Memory B cell (primary cell): ENCODE results near the gene PRKAR1B.

ENCODE experiments used
- ATAC-seq: fragments of 150-1000 bp; cut with Tn5 transposase; 2 replicates; pipeline ENCODE4 v1.10.0; 2021; ENCODE audit warnings: low read depth, mild to moderate bottlenecking, moderate library complexity
- DNase-seq, 2 donors: peaks; one replicate each; pipeline ENCODE4 v3.0.0; 2022; ENCODE audit warnings: low spot score in 2 of 2
- H3K27ac Mint-ChIP-seq: one replicate; pipeline ENCODE4 v1.8.0; 2022; ENCODE audit warnings: mild to moderate bottlenecking, moderate library complexity, mixed read lengths
- H3K27me3 Mint-ChIP-seq: one replicate; pipeline ENCODE4 v1.8.0; 2022; ENCODE audit warnings: mixed read lengths
- H3K36me3 Mint-ChIP-seq: one replicate; pipeline ENCODE4 v1.8.0; 2022; ENCODE audit warnings: mild to moderate bottlenecking, mixed read lengths
- H3K4me1 Mint-ChIP-seq: one replicate; pipeline ENCODE4 v1.8.0; 2022; ENCODE audit warnings: mixed read lengths
- H3K4me3 Mint-ChIP-seq: one replicate; pipeline ENCODE4 v1.8.0; 2022; ENCODE audit warnings: mild to moderate bottlenecking, moderate library complexity, mixed read lengths
- H3K9me3 Mint-ChIP-seq: one replicate; pipeline ENCODE4 v1.8.0; 2022; ENCODE audit warnings: mixed read lengths

The PRKAR1B gene

DNA sequence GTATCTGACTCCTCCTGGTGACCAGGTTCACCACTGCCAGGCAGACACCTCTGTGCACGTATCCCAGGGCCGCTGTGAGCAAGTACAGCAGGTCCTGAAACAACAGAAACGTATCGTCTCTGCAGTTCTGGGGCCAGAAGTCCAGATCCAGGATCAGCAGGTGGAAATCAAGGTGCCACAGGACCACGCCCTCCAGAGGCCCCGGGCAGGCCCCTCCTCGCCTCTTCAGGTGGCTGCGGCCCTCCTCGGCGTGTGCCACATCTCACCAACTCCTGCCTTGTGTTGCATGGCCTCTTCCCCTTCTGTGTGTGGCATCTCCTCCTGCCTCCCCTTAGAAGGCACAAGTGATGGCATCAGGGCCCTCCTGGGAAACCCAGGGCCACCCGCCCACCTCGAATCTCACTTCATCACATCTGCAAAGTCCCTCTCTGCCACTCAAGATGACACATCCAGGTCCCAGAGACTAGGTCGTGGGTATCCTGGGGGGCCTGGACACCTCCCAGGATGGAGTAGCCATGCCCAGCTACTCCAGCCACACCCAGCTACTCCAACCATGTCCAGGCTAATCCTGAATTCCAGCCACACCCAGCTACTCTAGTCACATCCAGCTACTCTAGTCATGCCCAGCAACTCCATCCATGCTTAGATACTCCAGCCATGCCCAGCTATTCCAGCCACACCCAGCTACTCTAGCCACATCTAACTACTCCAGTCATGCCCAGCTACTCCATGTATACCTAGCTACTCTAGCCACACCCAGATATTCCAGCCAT lies 53.2 kb downstream of the PRKAR1B start:
- DNase-seq (no peak), ATAC-seq (no peak)
- no peaks in the 10 kb centered on the region for H3K9me3 Mint-ChIP-seq
- H3K36me3 Mint-ChIP-seq, result peaks cover 23% of the 10 kb centered on the region
- H3K27me3 Mint-ChIP-seq, result no peaks in the 10 kb centered on the region
- no peak overlapping the region for H3K27ac Mint-ChIP-seq
- no peaks in the 10 kb centered on the region for H3K4me1 Mint-ChIP-seq
- no peak overlapping the region for H3K4me3 Mint-ChIP-seq

DNA sequence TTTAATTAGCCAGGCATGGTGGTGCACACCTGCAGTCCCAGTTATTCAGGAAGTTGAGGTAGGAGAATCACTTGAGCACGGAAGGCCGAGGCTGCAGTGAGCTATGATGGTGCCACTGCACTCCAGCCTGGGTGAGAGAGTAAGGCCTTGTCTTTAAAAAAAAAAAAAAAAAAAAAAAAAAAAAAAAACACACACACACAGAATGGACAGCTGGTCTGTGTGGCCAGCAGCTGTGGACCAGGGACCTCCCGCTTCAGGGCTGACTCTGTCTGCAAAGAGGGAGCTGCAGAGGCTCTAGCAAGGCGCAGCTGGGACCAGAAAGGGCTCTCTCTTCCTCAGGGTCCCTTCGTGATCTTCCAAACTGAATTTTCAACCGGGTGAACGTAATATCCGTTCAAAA lies 54.2 kb downstream of the PRKAR1B start:
- ATAC-seq, result no peak
- Mint-ChIP-seq H3K4me1 (no peaks in the 10 kb centered on the region), H3K4me3 (no peak overlapping the region), H3K27me3 (no peaks in the 10 kb centered on the region), H3K36me3 (peaks cover 22% of the 10 kb centered on the region), H3K9me3 (no peaks in the 10 kb centered on the region), H3K27ac (no peak overlapping the region)
- DNase-seq, result no peak

DNA sequence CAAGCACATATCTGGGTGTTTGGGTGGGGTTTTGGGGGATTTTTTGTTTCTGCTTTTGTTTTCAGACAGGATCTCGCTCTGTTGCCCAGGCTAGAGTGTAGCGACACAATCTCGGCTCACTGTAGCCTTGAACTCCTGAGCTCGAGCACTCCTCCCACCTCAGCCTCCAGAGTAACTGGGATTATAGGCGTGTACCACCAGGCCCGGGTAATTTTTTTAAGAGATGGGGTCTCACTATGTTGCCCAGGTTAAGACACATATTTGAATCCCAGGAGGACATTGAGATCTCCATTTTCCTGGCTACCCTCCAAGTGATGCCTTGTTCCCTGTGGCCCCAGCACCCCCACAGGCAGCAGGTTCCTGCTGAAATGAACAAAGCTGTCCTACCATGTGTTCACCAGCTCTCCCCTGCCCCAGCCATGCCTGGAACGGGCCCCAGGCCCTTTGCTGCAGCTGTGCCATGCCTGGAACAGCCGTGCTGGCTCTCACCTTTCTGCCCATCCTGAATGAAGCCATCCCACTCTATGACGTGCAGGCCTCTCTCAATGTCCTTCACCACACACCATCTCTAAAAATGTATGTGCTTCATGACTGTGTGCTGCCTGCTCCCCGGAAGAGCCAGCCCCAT lies 55.6 kb downstream of the PRKAR1B start:
- Mint-ChIP-seq H3K27me3 (no peaks in the 10 kb centered on the region), H3K4me3 (no peak overlapping the region), H3K36me3 (peaks cover 19% of the 10 kb centered on the region), H3K4me1 (no peaks in the 10 kb centered on the region), H3K9me3 (no peaks in the 10 kb centered on the region), H3K27ac (no peak overlapping the region)
- no peak for ATAC-seq
- DNase-seq, result no peak

DNA sequence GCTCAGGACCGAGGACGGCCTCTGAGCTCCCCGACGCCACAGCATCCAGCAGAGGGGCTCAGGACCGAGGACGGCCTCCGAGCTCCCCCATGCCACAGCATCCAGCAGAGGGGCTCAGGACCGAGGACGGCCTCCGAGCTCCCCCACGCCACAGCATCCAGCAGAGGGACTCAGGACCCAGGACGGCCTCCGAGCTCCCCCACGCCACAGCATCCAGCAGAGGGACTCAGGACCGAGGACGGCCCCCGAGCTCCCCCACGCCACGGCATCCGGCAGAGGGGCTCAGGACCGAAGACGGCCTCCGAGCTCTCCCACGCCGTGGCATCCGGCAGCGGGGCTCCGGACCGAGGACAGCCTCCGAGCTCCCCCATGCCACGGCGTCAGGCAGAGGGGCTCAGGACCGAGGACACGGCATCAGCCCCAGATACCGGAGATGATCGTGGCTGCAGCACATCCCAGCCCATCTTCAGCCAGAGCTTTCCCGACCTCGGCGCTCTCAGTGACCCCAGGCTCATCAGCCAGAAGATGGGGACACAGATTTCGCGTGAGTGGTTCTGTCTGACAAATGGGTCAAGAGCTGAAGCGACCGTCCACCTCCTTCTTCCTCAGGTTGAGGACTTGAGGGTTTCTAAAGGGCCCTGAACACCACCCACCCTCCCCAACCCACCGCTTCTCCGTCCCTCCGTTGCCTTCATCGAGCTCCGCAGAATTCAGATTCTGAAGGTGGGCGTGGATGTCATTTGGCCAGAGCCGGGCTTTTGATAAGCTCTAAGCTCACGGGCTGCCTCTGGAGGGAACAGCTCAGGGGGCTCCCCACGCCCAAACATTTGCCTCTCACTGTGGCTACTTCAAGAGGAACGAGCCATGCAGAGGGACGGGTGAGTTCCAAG lies 56.3 kb downstream of the PRKAR1B start:
- no peaks in the 10 kb centered on the region for H3K4me1 Mint-ChIP-seq

DNA sequence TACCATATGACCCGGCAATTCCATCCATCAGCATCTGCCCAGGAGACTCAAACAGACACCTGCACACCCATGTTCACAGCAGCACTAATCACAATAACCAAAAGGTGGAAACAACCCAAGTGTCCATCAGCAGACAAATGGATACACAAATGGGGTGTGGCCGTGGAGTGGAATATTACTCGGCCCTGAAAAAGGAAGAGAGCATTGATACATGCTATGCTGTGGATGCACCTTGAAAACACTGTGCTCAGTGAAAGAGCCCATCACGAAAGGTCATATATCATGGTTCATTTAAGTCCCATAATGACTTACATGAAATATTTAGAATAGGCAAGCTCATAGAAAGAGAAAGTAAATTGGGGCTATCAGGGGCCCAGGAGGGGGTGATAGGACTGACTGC lies 58.1 kb downstream of the PRKAR1B start:
- H3K27me3 Mint-ChIP-seq, result no peaks in the 10 kb centered on the region
- no peaks in the 10 kb centered on the region for H3K9me3 Mint-ChIP-seq
- ATAC-seq (no peak), DNase-seq (no peak)
- H3K4me1 Mint-ChIP-seq, result no peaks in the 10 kb centered on the region
- H3K27ac Mint-ChIP-seq, result no peak overlapping the region
- peaks cover 10% of the 10 kb centered on the region for H3K36me3 Mint-ChIP-seq
- no peak overlapping the region for H3K4me3 Mint-ChIP-seq

More for the DNA sequence above, 56.3 kb downstream of the PRKAR1B start:
- H3K4me3 Mint-ChIP-seq, result no peak overlapping the region
- H3K36me3 Mint-ChIP-seq, result peaks cover 19% of the 10 kb centered on the region
- H3K9me3 Mint-ChIP-seq, result no peaks in the 10 kb centered on the region
- no peak for ATAC-seq
- no peak for DNase-seq
- no peaks in the 10 kb centered on the region for H3K27me3 Mint-ChIP-seq
- no peak overlapping the region for H3K27ac Mint-ChIP-seq

DNA sequence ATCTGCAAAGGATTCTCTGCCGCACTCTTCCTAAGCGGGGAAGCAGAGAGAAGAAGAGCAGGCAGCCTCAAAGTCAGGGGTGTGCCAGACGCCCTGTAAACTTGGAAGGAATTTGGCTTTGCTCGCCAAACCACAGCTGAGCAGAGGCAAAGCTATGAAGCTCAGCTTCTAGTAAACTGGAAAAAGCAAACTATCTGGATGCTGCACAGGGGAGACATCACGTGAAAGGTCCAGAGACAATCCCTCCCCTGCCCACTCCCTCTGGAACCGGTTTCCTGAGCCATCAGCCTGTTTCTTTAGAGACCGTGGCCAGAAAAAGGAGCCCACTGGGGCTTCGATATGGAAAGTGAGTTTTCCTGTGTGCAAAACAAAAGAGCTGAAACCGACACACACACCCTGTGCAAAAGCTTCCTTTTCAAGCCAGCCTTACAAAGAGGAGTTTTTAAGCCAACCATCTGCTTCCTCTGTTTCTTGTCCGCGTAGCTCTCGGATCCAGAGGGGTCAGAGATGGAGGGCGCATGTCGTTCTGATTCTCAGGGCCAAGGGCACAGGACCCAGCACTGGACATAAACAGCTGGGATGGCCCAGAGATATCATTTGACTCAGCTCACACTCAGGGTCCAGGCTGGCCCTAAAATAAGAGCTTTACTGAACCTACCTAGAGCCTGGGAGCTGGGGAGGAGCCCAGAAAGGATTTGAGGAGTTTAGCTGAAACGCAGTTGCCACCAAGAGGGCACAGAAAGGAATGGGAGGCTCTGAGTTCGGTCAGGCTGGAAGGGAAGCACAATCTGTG lies 58.7 kb downstream of the PRKAR1B start:
- Mint-ChIP-seq H3K27me3 (no peaks in the 10 kb centered on the region), H3K36me3 (peaks cover 8% of the 10 kb centered on the region), H3K9me3 (no peaks in the 10 kb centered on the region), H3K27ac (no peak overlapping the region), H3K4me3 (no peak overlapping the region), H3K4me1 (no peaks in the 10 kb centered on the region)
- DNase-seq (no peak), ATAC-seq (no peak)

DNA sequence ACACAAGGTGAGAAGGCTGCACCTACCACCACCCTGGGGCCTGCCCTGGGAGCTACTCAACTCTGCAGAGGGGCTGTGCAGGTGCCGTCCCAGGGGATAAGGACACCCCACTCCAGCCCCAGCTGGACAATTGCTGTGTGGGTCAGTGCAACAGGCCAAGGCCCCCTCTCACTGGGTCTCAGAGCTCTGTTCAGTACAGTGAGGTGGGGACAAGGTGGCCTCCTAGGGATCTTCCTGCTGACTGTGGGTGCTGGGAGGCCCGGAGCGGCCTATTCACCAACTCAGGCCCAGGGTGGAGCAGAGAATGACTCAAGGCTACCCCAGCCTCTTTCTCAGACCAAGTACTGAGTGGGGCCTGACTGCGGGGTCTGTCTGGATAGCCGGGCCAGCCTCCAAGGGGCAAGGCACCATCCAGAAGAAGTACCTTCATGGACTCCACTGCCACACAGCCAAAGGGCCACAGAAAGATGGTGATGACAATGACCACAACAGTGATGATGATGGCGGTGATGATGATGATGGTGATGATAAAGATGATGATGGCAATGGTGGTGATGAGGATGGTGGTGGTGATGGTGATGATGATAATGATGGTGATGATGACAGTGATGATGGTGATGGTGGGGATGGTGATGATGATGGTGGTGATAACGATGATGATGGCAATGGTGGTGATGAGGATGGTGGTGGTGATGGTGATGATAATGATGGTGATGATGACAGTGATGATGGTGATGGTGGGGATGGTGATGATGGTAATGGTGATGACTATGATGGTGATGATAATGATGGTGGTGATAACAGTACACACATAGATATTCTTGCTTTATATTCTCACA lies 60.4 kb downstream of the PRKAR1B start:
- DNase-seq, result no peak
- Mint-ChIP-seq H3K27me3 (no peaks in the 10 kb centered on the region), H3K4me3 (no peak overlapping the region), H3K4me1 (peaks cover 6% of the 10 kb centered on the region), H3K36me3 (peaks cover 5% of the 10 kb centered on the region), H3K27ac (no peak overlapping the region), H3K9me3 (no peaks in the 10 kb centered on the region)
- ATAC-seq, result no peak

DNA sequence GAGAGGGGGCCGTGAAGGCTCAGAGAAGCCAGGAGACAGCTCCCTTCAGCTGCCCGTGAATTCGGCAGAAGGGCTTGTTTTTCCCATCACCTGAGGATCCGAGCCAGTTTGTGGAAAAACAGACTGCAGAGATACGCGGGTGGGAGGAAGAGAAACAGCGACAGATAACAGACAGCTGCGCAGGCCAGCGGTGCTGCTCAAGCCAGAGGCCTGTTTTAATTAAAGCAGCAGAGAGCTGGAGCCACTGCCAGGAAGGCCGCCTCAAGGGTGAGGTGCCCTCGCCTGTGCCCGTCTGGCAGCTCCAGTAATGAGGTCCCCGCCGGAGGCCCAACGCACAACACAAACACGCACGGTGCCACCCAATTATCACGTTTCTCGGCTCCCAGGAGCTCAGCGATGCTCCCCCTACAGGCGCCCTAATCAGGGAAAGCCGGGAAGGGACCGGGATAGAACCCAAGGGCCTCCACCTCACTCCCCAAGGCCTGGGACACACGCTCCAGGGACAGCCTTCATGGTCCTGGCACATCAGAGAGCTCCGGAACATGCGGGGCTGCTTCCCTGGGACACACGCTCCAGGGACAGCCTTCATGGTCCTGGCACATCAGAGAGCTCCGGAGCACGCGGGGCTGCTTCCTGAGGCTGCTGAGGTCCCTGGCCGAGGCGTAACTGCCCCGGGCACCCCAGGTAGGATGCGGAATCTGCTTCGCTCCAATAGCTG lies 61.2 kb downstream of the PRKAR1B start:
- Mint-ChIP-seq H3K4me3 (no peak overlapping the region), H3K36me3 (peaks cover 5% of the 10 kb centered on the region), H3K4me1 (peaks cover 6% of the 10 kb centered on the region), H3K27me3 (no peaks in the 10 kb centered on the region), H3K9me3 (no peaks in the 10 kb centered on the region), H3K27ac (no peak overlapping the region)
- DNase-seq (no peak), ATAC-seq (no peak)

DNA sequence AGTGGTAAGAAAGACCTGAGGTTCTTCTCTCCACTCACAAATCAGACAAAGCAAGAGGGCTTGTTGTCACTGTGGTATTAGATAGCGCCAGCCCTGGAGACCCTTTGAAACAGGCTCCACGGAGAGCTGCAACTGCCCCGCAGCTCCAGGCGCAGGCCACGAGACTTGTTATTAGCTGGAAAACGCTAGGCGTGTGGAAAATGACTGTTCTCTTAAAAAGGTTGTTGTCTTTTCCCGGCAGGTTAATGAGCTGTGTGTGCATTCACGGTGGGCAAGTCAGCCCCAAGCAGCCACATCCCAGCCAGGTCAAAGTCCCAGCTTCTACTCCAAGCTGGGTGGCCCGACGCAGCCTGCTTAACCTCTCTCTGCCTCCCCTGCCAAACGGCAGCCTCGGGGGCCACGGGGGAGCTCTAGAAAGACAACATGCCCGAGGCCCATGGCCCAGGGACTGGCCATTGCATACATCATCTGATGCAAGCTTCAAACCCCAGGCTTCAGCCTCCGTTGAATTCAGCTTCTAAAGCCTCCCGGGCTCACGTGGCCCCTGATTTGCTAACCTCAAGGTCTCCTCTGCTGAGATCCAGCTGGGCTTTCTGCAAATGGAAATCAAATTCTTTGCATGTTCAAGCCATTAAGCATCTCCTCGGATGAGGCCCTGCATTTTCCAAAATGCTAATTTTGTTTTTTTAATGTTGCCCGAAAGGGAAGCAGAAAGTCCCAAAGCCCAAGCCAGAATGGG lies 61.9 kb downstream of the PRKAR1B start:
- no peaks in the 10 kb centered on the region for H3K27me3 Mint-ChIP-seq
- no peak overlapping the region for H3K4me3 Mint-ChIP-seq
- DNase-seq (no peak), ATAC-seq (no peak)
- no peak overlapping the region for H3K27ac Mint-ChIP-seq
- H3K36me3 Mint-ChIP-seq, result peaks cover 5% of the 10 kb centered on the region
- H3K9me3 Mint-ChIP-seq, result no peaks in the 10 kb centered on the region
- peaks cover 6% of the 10 kb centered on the region for H3K4me1 Mint-ChIP-seq

DNA sequence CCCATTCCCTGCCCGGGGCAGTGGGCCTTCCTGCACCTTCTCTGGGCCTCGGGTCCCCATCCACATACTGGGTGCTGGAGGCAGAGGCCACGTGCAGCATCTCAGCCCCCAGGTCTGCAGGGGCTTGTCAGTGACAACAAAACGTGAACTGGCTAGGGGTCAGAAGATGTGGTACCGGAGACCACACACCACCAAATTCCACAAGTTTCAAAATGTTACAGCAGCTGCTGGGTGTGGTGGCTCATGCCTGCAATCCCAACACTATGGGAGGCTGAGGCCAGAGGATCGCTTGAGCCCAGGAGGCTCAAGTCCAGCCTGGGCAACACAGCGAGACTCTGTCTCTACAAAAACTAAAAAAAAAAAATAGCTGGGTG lies 62.7 kb downstream of the PRKAR1B start:
- H3K27ac Mint-ChIP-seq, result no peak overlapping the region
- no peak for ATAC-seq
- peaks cover 6% of the 10 kb centered on the region for H3K4me1 Mint-ChIP-seq
- DNase-seq, result no peak
- no peaks in the 10 kb centered on the region for H3K27me3 Mint-ChIP-seq
- H3K36me3 Mint-ChIP-seq, result peaks cover 5% of the 10 kb centered on the region
- no peaks in the 10 kb centered on the region for H3K9me3 Mint-ChIP-seq
- no peak overlapping the region for H3K4me3 Mint-ChIP-seq

DNA sequence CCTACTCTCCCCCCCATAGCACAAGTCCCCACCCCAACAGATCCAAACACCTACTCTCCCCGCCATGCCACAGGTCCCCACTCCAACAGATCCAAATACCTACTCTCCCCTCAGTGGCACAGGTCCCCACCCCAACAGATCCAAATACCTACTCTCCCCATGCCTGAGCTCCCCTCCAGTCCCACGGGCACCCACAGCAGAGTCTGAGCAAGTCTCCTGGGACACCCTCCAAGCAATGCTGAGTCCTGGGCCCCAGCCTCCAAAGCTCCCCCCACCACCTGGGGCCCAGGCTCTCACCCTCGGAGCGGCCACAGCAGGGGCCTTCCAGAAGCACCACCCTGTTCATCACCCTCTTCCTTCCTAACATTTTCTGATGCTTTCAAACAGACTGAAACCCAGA lies 64.5 kb downstream of the PRKAR1B start:
- H3K27me3 Mint-ChIP-seq, result no peaks in the 10 kb centered on the region
- H3K4me3 Mint-ChIP-seq, result no peak overlapping the region
- no peak for ATAC-seq
- peaks cover 5% of the 10 kb centered on the region for H3K36me3 Mint-ChIP-seq
- H3K27ac Mint-ChIP-seq, result peak overlapping the region; percentile 17
- peaks cover 6% of the 10 kb centered on the region for H3K4me1 Mint-ChIP-seq
- DNase-seq, result no peak
- no peaks in the 10 kb centered on the region for H3K9me3 Mint-ChIP-seq

DNA sequence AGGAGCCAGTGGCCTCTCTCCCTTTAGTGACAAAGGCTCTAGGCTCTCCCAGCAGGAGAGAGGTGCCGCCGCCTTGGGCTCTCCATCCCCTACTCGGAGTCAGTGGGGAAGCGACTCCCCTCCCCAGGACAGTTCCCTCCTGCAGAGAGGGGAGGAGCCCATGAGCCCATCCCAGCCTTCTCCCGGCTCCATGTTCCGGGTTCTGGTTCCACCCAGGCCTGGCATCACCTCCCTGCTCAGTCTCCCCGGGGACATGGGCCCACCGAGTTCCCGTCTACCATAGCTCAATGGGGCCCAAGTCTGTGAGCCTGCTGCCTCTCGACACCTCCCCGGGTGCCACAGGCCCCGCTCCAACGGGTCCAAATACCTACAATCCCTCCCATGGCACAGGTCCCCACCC lies 67.1 kb downstream of the PRKAR1B start:
- no peak overlapping the region for H3K27ac Mint-ChIP-seq
- peaks cover 5% of the 10 kb centered on the region for H3K36me3 Mint-ChIP-seq
- H3K9me3 Mint-ChIP-seq, result no peaks in the 10 kb centered on the region
- DNase-seq, result no peak
- no peak for ATAC-seq
- peaks cover 6% of the 10 kb centered on the region for H3K4me1 Mint-ChIP-seq
- H3K27me3 Mint-ChIP-seq, result no peaks in the 10 kb centered on the region
- no peak overlapping the region for H3K4me3 Mint-ChIP-seq
